A549 (cell line): ENCODE results near the gene DNM3. TPM values are rescaled to one million over a fixed set of nuclear protein-coding genes. Genes with fewer than 3 reads are reported as not detected.
"Not testable (repeated sequence)": the region's sequence is repeated elsewhere in the genome, so short reads cannot be mapped to it uniquely, and the experiment has no call there.

Experiments
- ATAC-seq, 2 experiments: fragments of 200-7000 bp in 1 of 2; fragments of >200 bp in 1 of 2; cut with Nextera tagmentation in 1 of 2; cut with Tn5 transposase in 1 of 2; 3 replicates each; pipeline versions ENCODE4 v1.8.0 to v1.9.1; 2018 to 2020; ENCODE audit warnings: mild to moderate bottlenecking in 1 of 2, moderate library complexity in 1 of 2
- CTCF ChIA-PET: fragments of 300-600 bp; sonication (Branson Sonifier 250); formaldehyde crosslinking; extraction: SDS; loops from one replicate; lab custom pipeline; 2021; ENCODE audit warnings: antibody characterized with exemption, inconsistent platforms; lab: Yijun Ruan, JAX
- POLR2A ChIA-PET: fragments of 350-600 bp; formaldehyde crosslinking; extraction: SDS; loops from one replicate; lab custom pipeline; 2021; ENCODE audit warnings: antibody characterized with exemption, inconsistent platforms; lab: Yijun Ruan, JAX
- DNase-seq, 2 experiments: peaks; one replicate each; pipeline versions ENCODE4 v3.0.0 to v3.0.0-alpha.2; 2011 to 2016; ENCODE audit warnings: low read depth in 1 of 2, low spot score in 1 of 2
- FAIRE-seq: peaks from 2 replicates; lab custom pipeline; 2011; peaks lifted over from hg19 to GRCh38; lab: Jason Lieb, UNC
- H3K27ac ChIP-seq, 2 experiments: fragments of >200 bp; sonication (Bioruptor Twin); formaldehyde crosslinking; 3 replicates each; pipeline ENCODE4 v1.5.1; 2016 to 2017
- H3K4me1 ChIP-seq: fragments of >200 bp; sonication (Bioruptor Twin); formaldehyde crosslinking; 3 replicates; pipeline ENCODE4 v1.6.1; 2016
- H3K4me2 ChIP-seq: fragments of >200 bp; sonication (Bioruptor Twin); formaldehyde crosslinking; 3 replicates; pipeline ENCODE4 v1.6.1; 2016
- H3K4me3 ChIP-seq: fragments of >200 bp; sonication (Bioruptor Twin); formaldehyde crosslinking; 3 replicates; pipeline ENCODE4 v1.5.1; 2016
- H3K9me3 ChIP-seq: fragments of >200 bp; sonication (Bioruptor Twin); formaldehyde crosslinking; 3 replicates; pipeline ENCODE4 v1.6.1; 2016
- ATOH8 ChIP-seq: fragments of 250-450 bp; sonication (Bioruptor Pico); IDR thresholded peaks from 2 replicates; pipeline ENCODE4 v1.5.0; 2020; ENCODE audit warnings: low read depth, mild to moderate bottlenecking, moderate library complexity
- CBX8 ChIP-seq: fragments of 200-600 bp; sonication (generic); IDR thresholded peaks from 2 replicates; pipeline ENCODE4 v1.6.1; 2016
- CEBPB ChIP-seq, 2 experiments: fragments of >200 bp in 1 of 2; sonication (Bioruptor Twin) in 1 of 2; formaldehyde crosslinking in 1 of 2; IDR thresholded peaks; 2 replicates each; pipeline ENCODE4 v1.6.1; 2012 to 2016
- E2F6 ChIP-seq: IDR thresholded peaks from 2 replicates; pipeline ENCODE4 v1.6.1; 2012; ENCODE audit warnings: low read depth, borderline replicate concordance
- EHF ChIP-seq: fragments of 250-450 bp; sonication (Bioruptor Pico); IDR thresholded peaks from 2 replicates; pipeline ENCODE4 v1.5.0; 2020; ENCODE audit warnings: mild to moderate bottlenecking
- ELK1 ChIP-seq: fragments of 150-350 bp; IDR thresholded peaks from 2 replicates; pipeline ENCODE4 v1.6.1; 2014; ENCODE audit warnings: low read depth, mild to moderate bottlenecking, low read length
- FOXS1 ChIP-seq: fragments of 250-450 bp; sonication (Bioruptor Pico); IDR thresholded peaks from 2 replicates; pipeline ENCODE4 v1.5.0; 2020; ENCODE audit warnings: mild to moderate bottlenecking, moderate library complexity
- GATA3 ChIP-seq: IDR thresholded peaks from 2 replicates; pipeline ENCODE4 v1.6.1; 2012; ENCODE audit warnings: borderline replicate concordance
- HDAC2 ChIP-seq: fragments of 200-600 bp; sonication (generic); IDR thresholded peaks from 2 replicates; pipeline ENCODE4 v1.6.1; 2016
- HMGXB4 ChIP-seq: fragments of 250-450 bp; sonication (Bioruptor Pico); IDR thresholded peaks from 2 replicates; pipeline ENCODE4 v1.5.0; 2021; ENCODE audit warnings: mild to moderate bottlenecking, moderate library complexity, borderline replicate concordance
- HOXB13 ChIP-seq: fragments of 250-450 bp; sonication (Bioruptor Pico); IDR thresholded peaks from 2 replicates; pipeline ENCODE4 v1.5.0; 2020; ENCODE audit warnings: low read depth, mild to moderate bottlenecking, moderate library complexity
- HOXB5 ChIP-seq: fragments of 250-450 bp; sonication (Bioruptor Pico); IDR thresholded peaks from 2 replicates; pipeline ENCODE4 v1.5.0; 2020; ENCODE audit warnings: mild to moderate bottlenecking, moderate library complexity
- KDM1A ChIP-seq: fragments of 200-600 bp; sonication (generic); IDR thresholded peaks from 2 replicates; pipeline ENCODE4 v1.6.1; 2016; ENCODE audit warnings: low read depth, mild to moderate bottlenecking
- KDM5A ChIP-seq: fragments of 200-600 bp; sonication (generic); IDR thresholded peaks from 2 replicates; pipeline ENCODE4 v1.6.1; 2016; ENCODE audit warnings: antibody characterized with exemption, mild to moderate bottlenecking
- MAX ChIP-seq: IDR thresholded peaks from 2 replicates; pipeline ENCODE4 v1.6.1; 2012
- MAZ ChIP-seq: fragments of 150-350 bp; IDR thresholded peaks from 2 replicates; pipeline ENCODE4 v1.6.1; 2014; ENCODE audit warnings: antibody characterized with exemption, low read depth, low read length, borderline replicate concordance
- NPAS2 ChIP-seq: fragments of 250-450 bp; sonication (Bioruptor Pico); IDR thresholded peaks from 2 replicates; pipeline ENCODE4 v1.8.0; 2022; ENCODE audit warnings: mild to moderate bottlenecking, moderate library complexity, borderline replicate concordance
- NR3C1 ChIP-seq: fragments of >200 bp; sonication (Bioruptor Twin); formaldehyde crosslinking; IDR thresholded peaks from 3 replicates; pipeline ENCODE4 v1.6.1; 2017
- RAD21 ChIP-seq, 2 experiments: fragments of >200 bp in 1 of 2; sonication (Bioruptor Twin) in 1 of 2; formaldehyde crosslinking in 1 of 2; IDR thresholded peaks in 1 of 2; conservative IDR thresholded peaks in 1 of 2; 2 replicates in 1 of 2; 3 replicates in 1 of 2; pipeline ENCODE4 v1.6.1; 2012 to 2018; ENCODE audit warnings: inconsistent platforms in 1 of 2
- RARB ChIP-seq: fragments of 250-450 bp; sonication (Bioruptor Pico); IDR thresholded peaks from 2 replicates; pipeline ENCODE4 v1.8.0; 2021; ENCODE audit warnings: mild to moderate bottlenecking, moderate library complexity
- RNF2 ChIP-seq: fragments of 200-600 bp; sonication (generic); IDR thresholded peaks from 2 replicates; pipeline ENCODE4 v1.6.1; 2016; ENCODE audit warnings: low read depth, mild to moderate bottlenecking, antibody characterized with exemption, moderate library complexity, borderline replicate concordance
- TFCP2L1 ChIP-seq: fragments of 250-450 bp; sonication (Bioruptor Pico); IDR thresholded peaks from 2 replicates; pipeline ENCODE4 v1.5.0; 2021; ENCODE audit warnings: mild to moderate bottlenecking
- USF2 ChIP-seq: fragments of 450-650 bp; IDR thresholded peaks from 2 replicates; pipeline ENCODE4 v1.6.1; 2014; ENCODE audit warnings: antibody characterized with exemption
- ZC3H11A ChIP-seq: fragments of 450-650 bp; IDR thresholded peaks from 2 replicates; pipeline ENCODE4 v1.6.1; 2014; ENCODE audit warnings: antibody characterized with exemption, mild to moderate bottlenecking
- WGBS: methylation state at CpG from one replicate; pipeline ENCODE4 v1.1.6; 2017; ENCODE audit errors: missing lambda C conversion rate; 5-methylcytosine and 5-hydroxymethylcytosine counted together
- polyA plus RNA-seq, 4 experiments: library from polyadenylated mRNA; depleted of rRNA in 3 of 4; stranded (reverse); fragments of >200 nt; fragmentation: RNase III in 1 of 4; extraction: RNeasy Plus Mini Kit Qiagen cat#74134 plus additional on column Dnase treatment in 1 of 4; gene quantifications; 2 replicates in 3 of 4; 3 replicates in 1 of 4; pipeline ENCODE4 v1.2.3, GENCODE V29; 2011 to 2017

Gene DNM3
- polyA plus RNA-seq, 2 of the 4 experiments (the other 2 are of a cell fraction): 0.57 to 1.5 TPM

DNA sequence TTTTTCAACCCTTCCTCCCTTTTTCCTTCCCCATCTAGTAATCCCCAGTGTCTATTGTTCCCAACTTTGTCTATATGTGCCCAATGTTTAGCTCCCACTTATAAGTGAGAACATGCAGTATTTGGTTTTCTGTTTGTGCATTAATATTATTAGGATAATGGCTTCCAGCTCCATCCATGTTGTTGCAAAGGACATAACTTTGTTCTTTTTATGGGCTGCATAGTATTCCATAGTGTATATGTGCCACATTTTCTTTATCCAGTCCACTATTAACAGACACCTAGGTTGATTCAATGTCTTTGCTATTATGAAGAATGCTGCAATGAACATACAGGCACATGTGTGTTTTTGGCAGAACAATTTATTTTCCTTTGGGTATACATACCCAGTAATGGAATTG is 458.2 kb downstream of the DNM3 start:
- Histone ChIP-seq H3K27ac (no peak overlapping the region), H3K4me3 (no peak overlapping the region), H3K4me1 (peaks cover 5% of the 10 kb centered on the region; the same call in 1 of the 3 replicates), H3K9me3 (no peaks in the 10 kb centered on the region), H3K4me2 (no peak overlapping the region)
- FAIRE-seq (no peak), ATAC-seq (no peak), DNase-seq (no peak)
- TF ChIP-seq KDM5A (no peak), GATA3 (no peak), RNF2 (no peak), EHF (no peak), TFCP2L1 (no peak), CEBPB (IDR thresholded peaks at IDR 0.05) (no peak), RARB (CRISPR knock-in tag) (no peak)
- CTCF ChIA-PET: no interaction called here
- POLR2A ChIA-PET: no interaction called here

DNA sequence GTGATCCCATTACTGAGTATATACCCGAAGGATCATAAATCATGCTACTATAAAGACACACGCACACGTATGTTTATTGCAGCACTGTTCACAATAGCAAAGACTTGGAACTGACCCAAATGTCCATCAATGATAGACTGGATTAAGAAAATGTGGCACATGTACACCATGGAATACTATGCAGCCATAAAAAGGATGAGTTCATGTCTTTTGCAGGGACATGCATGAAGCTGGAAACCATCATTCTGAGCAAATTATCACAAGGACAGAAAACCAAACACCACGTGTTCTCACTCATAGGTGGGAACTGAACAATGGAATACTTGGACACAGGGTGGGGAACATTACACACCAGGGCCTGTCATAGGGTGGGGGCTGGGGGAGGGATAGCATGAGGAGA is 466.2 kb downstream of the DNM3 start:
- POLR2A ChIA-PET, H3K4me1 ChIP-seq, H3K4me2 ChIP-seq, H3K27ac ChIP-seq, H3K9me3 ChIP-seq, DNase-seq, ATAC-seq, H3K4me3 ChIP-seq, FAIRE-seq: not testable (repeated sequence)
- 91% methylated on average over 4 of the region's 4 CpGs for WGBS
- CTCF ChIA-PET: interaction anchor here (0.6 kb wide), 1 partner anchor 52 kb away, joined by 4 read pairs; no protein-coding TSS in a partner anchor

DNA sequence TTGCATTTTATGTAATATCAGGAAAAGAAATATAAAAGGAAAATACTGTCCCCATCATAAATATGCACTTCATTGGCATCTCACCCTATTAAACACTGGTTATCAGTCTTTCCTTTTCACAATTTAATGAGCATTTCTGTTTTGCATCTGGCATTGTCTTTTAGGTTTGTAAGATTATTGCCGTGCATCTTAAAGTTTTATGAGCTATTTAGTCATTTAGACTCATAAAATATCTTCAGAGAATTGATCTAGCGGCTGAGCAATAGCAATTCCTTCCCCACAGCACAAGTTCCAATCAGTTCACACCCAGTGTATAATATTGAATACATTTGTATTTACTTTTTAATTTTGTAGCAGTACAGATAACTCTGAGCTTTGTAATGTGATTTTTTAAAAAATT is 466.8 kb downstream of the DNM3 start:
- FAIRE-seq: no peak
- ATAC-seq: no peak
- Histone ChIP-seq H3K4me2 (no peak overlapping the region), H3K27ac (no peak overlapping the region), H3K4me1 (no peaks in the 10 kb centered on the region), H3K4me3 (no peak overlapping the region), H3K9me3 (no peaks in the 10 kb centered on the region)
- no peak for DNase-seq
- TF ChIP-seq FOXS1 (CRISPR knock-in tag) (no peak), EHF (no peak), KDM5A (no peak), MAX (no peak), HOXB13 (CRISPR knock-in tag) (no peak), HDAC2 (no peak), USF2 (no peak), MAZ (no peak), HMGXB4 (CRISPR knock-in tag) (no peak)
- ChIA-PET CTCF (interaction anchor here (0.6 kb wide), 1 partner anchor 51 kb away, joined by 4 read pairs; no protein-coding TSS in a partner anchor), POLR2A (interaction anchor here (0.7 kb wide), 1 partner anchor 491 kb away, joined by 3 read pairs; no protein-coding TSS in a partner anchor)
- 91% methylated on average over 2 of the region's 2 CpGs for WGBS

DNA sequence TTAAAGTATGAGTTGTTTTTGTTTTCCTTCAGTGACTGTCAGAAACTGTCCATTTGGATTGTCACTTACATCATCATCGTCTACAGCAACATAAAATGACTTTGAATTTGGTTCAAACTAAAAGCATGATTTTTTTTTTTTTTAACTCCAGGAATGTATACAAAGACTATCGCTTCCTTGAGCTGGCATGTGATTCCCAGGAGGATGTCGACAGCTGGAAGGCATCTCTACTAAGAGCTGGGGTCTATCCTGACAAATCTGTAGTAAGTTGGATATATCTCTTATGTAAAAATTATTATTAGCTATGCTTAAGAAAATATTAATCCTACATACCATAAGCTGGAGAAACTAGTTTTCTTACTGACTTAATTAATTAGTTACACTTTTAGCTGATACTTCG is 467.3 kb downstream of the DNM3 start:
- Histone ChIP-seq H3K4me2 (no peak overlapping the region), H3K9me3 (no peaks in the 10 kb centered on the region), H3K27ac (no peak overlapping the region), H3K4me1 (no peaks in the 10 kb centered on the region), H3K4me3 (no peak overlapping the region)
- TF ChIP-seq RNF2: no peak
- TF ChIP-seq RAD21 (conservative IDR thresholded peaks at IDR 0.05 in 1 of 2, IDR thresholded peaks at IDR 0.05 in 1 of 2): no peak
- TF ChIP-seq ZC3H11A: no peak
- TF ChIP-seq RARB (CRISPR knock-in tag): no peak
- TF ChIP-seq ELK1: no peak
- TF ChIP-seq HOXB5 (CRISPR knock-in tag): no peak
- TF ChIP-seq E2F6: no peak
- TF ChIP-seq USF2: no peak
- no peak for TF ChIP-seq GATA3
- no peak for TF ChIP-seq ATOH8
- no peak for TF ChIP-seq NR3C1
- no peak for TF ChIP-seq MAX
- no peak for TF ChIP-seq CBX8
- TF ChIP-seq CEBPB (IDR thresholded peaks at IDR 0.05): no peak
- TF ChIP-seq NPAS2 (CRISPR knock-in tag): no peak
- no peak for TF ChIP-seq KDM1A
- ATAC-seq (no peak), DNase-seq (no peak), FAIRE-seq (no peak)
- WGBS: 87% methylated on average over 4 of the region's 4 CpGs
- ChIA-PET POLR2A (interaction anchor here (0.7 kb wide), 1 partner anchor 492 kb away, joined by 3 read pairs; no protein-coding TSS in a partner anchor), CTCF (no interaction called here)
